Osteocyte (in vitro differentiated cells): ENCODE data around the gene FOXN4. TPM values are rescaled to one million over a fixed set of nuclear protein-coding genes. Genes with fewer than 3 reads are reported as not detected.

ENCODE experiments used
- DNase-seq: peaks from one replicate; pipeline ENCODE4 v3.0.0; 2021; ENCODE audit warnings: mixed read lengths; ENCODE audit not compliant: unreplicated experiment; ENCODE audit errors: extremely low spot score
- H3K27ac Mint-ChIP-seq: one replicate; pipeline ENCODE4 v1.8.0; 2021; ENCODE audit warnings: mild to moderate bottlenecking, mixed read lengths; ENCODE audit not compliant: unreplicated experiment
- H3K27me3 Mint-ChIP-seq: one replicate; pipeline ENCODE4 v1.8.0; 2021; ENCODE audit warnings: mixed read lengths; ENCODE audit not compliant: unreplicated experiment
- H3K36me3 Mint-ChIP-seq: one replicate; pipeline ENCODE4 v1.8.0; 2021; ENCODE audit warnings: mixed read lengths; ENCODE audit not compliant: unreplicated experiment
- H3K4me1 Mint-ChIP-seq: one replicate; pipeline ENCODE4 v1.8.0; 2021; ENCODE audit warnings: mixed read lengths; ENCODE audit not compliant: unreplicated experiment
- H3K4me3 Mint-ChIP-seq: one replicate; pipeline ENCODE4 v1.8.0; 2021; ENCODE audit warnings: mild to moderate bottlenecking, moderate library complexity, mixed read lengths; ENCODE audit not compliant: unreplicated experiment
- H3K9me3 Mint-ChIP-seq: one replicate; pipeline ENCODE4 v1.8.0; 2021; ENCODE audit warnings: mixed read lengths; ENCODE audit not compliant: unreplicated experiment
- CTCF ChIP-seq: fragments of 200-600 bp; sonication (generic); IDR thresholded peaks from 2 replicates; pipeline ENCODE4 v1.5.0; 2021; ENCODE audit warnings: antibody characterized with exemption, mild to moderate bottlenecking, moderate library complexity
- total RNA-seq: library from RNA; stranded (reverse); gene quantifications from 2 replicates; pipeline ENCODE4 v1.2.1, GENCODE V29; 2021

FOXN4 gene
- total RNA-seq, 1 donor from 2014 or later: not detected

GRCh38 chr12:109334887-109335286, 25.8 kb upstream of the FOXN4 start:
- no peaks in the 10 kb centered on the region for H3K36me3 Mint-ChIP-seq
- no peak for TF ChIP-seq CTCF
- H3K4me3 Mint-ChIP-seq: no peak overlapping the region
- DNase-seq: no peak
- no peak overlapping the region for H3K27ac Mint-ChIP-seq
- H3K4me1 Mint-ChIP-seq: no peaks in the 10 kb centered on the region
- H3K27me3 Mint-ChIP-seq: peaks cover 39% of the 10 kb centered on the region
- H3K9me3 Mint-ChIP-seq: no peaks in the 10 kb centered on the region

GRCh38 chr12:109331301-109331952, 22.3 kb upstream of the FOXN4 start:
- H3K36me3 Mint-ChIP-seq: no peaks in the 10 kb centered on the region
- no peak for TF ChIP-seq CTCF
- H3K27me3 Mint-ChIP-seq: peaks cover 40% of the 10 kb centered on the region
- H3K9me3 Mint-ChIP-seq: no peaks in the 10 kb centered on the region
- no peaks in the 10 kb centered on the region for H3K4me1 Mint-ChIP-seq
- H3K4me3 Mint-ChIP-seq: no peak overlapping the region
- DNase-seq: no peak
- no peak overlapping the region for H3K27ac Mint-ChIP-seq

DNA sequence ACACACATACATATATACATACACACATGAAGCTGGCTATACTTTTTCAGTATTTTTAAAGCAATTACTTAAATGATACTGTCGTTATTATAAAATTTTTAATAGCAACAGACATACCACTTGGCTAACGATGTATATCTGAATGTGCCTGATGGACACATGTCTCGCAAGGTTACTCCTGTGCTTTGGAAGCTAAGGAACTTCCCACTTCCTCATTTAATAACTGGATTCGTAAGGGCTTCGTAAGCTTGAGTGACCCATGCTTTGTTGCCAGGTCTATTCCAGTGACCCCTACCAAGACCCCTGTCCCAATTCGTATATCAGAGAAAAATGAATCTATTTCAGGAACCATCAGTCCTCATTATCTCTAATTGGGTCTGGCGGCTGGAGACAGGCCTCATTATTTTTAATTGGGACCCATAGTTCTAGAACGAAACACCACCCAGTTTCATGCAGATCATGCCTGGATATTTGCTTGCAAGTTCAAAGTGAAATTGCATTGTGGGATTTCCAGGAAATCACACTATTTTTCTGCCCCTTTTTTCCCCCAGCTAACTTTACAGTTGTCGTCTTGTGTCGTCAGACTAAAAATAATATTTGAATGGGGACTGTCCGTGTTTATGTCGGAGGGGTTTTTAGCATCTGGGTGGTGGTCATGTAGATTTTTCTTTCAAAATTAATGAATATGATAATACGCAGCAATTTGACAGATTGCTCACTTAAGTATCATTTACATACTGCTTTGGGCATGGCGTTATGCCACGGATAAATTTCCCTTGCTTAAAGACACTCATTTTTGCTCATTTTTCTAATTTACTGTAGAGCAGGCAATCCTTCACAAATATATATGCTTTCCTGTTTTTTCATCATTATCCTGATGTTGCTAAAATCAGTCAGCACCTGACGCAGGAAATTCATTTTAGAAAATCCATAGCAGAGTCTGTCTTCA, 21.5 kb upstream of the FOXN4 start:
- TF ChIP-seq CTCF: no peak
- no peak for DNase-seq
- Mint-ChIP-seq H3K4me3 (no peak overlapping the region), H3K27ac (no peak overlapping the region), H3K9me3 (no peaks in the 10 kb centered on the region), H3K27me3 (peaks cover 39% of the 10 kb centered on the region), H3K36me3 (no peaks in the 10 kb centered on the region), H3K4me1 (no peaks in the 10 kb centered on the region)

DNA sequence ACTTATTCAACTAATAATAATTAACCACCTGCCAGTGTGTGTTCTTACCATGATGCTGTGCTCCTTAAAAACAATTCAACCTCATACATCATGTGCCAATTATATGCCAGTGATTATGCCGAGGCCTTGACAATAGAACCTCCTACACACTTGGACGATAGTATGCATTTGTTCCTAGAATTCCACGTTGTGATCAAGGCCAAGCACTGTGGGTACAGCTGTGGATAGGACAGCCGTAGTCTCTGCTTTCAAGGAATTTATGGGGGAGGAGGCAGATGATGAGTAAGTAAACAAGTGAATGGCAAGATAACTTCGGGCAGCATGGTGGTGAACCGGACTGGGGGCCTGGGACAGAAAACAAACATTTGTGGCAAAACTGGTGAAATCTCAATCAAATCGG, 20.6 kb upstream of the FOXN4 start:
- no peaks in the 10 kb centered on the region for H3K9me3 Mint-ChIP-seq
- no peak overlapping the region for H3K27ac Mint-ChIP-seq

More for the DNA sequence above, 20.6 kb upstream of the FOXN4 start:
- H3K36me3 Mint-ChIP-seq: no peaks in the 10 kb centered on the region
- no peaks in the 10 kb centered on the region for H3K4me1 Mint-ChIP-seq
- TF ChIP-seq CTCF: no peak
- no peak for DNase-seq
- H3K4me3 Mint-ChIP-seq: no peak overlapping the region
- H3K27me3 Mint-ChIP-seq: peaks cover 42% of the 10 kb centered on the region
